ENCODE measurements around the gene ATP2C2.
"Not testable (repeated sequence)": the region's sequence is repeated elsewhere in the genome, so short reads cannot be mapped to it uniquely, and the experiment has no call there.

The ATP2C2 gene

DNA sequence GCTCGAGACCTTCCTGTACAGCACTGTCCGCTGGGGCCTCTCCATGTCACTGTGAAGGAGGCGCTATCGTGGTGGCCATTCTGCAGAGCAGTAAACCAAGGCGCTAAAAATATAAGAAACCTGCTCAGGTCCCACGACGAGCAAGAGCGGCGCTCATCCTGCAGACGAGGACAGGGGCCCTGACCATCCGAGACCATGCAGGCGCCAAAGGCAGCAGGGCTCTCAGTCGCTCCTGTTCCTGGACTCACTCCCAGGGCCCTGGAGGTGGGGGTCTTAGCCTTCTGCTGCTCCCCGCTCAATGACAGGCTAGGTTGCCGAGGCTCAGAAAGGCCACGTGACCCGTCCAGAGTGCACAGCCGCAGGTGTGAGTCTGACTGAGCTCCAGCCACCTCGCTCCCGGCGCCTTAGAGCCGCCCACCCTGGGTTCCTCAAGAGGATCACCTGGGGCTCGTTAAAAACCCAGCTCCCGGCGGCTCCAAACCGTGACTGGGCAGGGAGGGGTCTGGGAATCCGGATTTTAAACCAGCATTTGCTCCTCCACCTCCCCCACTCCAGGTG is 509 bp upstream of the ATP2C2 start:
- DNase-seq, result no peak

- DNase-seq, result no peak
Observed at GRCh38 chr16:84369105-84369504, 767 bp downstream of the ATP2C2 start.

DNA sequence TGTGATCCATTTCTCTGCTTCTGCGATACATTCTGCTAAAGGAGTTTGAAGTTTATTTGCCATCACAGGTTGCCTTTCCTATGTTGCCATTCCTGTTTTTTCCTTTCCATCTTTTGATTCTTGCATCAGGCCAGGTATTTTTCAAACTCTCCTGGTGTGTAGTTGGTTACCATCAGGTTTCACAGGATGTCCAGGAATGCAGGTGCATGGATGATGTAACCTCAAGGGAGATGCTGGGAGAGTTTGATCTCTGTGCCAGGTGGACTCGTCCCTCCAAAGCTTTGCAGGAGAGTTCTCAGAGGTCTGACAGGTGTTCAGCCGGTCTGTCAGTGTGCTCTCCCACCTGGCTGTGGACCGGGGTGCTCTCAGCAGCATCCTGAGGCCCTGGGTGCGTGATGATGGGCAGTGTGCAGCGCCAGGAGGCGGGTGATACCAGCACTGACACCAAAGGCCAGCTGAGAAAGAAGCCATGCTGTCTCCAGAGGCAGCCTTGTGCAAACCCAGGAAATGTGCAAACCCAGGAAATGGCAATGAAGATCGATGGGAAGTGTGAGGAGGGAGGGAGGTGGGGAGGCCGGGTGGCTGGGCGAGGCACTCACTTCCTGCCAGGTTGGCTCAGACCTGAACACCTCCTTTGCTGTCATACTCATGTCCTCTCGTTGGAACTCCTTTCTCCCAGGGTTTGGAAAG is 1.7 kb downstream of the ATP2C2 start:
- no peak for DNase-seq

- DNase-seq, result no peak
Observed at GRCh38 chr16:84370723-84371552, 2.6 kb downstream of the ATP2C2 start.

DNA sequence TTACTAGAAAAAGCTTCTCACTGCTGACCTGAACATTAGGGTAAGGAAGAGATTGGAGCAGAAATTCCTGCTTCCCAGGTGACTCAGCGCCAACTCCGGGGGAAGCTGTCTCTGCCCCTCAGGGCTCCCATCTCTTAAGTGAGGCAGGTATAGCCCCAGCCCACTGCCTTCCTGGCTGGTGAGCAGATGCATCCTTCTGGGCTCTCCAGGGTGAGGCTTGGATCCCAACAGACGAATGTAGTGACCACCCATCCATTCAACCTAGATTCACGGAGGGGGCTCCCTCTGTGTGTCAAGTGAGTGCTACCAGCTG is 3.2 kb downstream of the ATP2C2 start:
- DNase-seq, result no peak

DNA sequence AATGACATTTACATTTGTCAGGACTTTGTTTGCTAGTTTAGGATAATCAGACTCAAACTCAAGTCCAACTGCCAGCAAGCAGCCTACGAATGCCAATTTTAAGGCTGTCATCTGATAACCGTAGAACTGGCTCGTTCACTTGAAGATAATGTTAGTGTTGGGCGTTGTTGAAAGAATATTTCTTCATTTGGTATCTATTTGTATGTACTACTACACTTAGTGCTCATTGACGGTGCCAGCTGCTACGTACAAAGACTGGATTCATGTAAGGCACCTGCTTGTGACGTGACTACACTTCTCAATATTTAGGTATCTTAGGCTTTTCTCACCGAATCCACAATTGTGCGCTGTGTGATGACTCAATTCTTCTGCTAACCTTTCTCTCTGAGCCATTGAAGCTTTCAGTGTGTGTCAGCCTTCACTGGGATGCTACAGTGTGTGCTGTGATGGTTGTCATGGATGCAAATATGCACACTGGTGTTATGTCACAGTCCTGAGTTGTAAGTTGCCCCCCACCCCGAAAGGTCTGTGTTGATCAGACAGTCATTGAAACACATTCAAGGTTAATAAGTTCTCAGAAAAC is 5.7 kb downstream of the ATP2C2 start:
- no peak for DNase-seq

GRCh38 chr16:84378099-84378498 is 9.8 kb downstream of the ATP2C2 start:
- no peak for DNase-seq

- no peak for DNase-seq
Observed at GRCh38 chr16:84378567-84378966, 10.2 kb downstream of the ATP2C2 start.

DNA sequence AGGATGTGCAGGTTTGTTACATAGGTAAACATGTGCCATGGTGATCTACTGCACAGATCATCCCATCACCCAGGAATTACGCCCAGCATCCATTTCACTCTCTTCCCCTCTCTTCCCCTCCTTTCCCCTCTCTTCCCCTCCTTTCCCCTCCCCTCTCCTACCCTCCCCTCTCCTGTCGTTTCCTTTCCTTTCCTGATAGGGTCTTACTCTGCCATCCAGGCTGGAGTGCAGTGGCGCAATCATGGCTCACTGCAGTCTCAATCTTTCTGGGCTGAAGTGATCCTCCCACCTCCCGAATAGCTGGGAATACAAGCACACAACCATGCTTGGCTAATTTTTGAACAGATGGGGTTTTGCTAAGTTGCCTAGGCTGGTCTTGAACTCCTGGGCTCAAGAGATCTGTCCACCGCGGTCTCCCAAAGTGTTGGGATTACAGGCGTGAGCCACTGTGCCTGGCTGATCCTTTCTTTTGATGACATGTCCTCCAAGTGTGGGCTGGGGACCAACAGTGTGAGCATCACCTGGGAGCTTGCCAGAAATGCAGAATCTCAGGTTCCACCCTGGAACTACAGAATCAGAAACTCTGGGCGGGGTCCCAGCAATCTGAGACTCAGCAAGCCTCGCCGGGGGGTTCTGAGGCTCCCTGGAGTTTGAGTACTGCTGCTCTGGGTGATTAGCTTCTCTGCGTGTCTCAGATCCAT is 10.8 kb downstream of the ATP2C2 start:
- no peak for DNase-seq

DNA sequence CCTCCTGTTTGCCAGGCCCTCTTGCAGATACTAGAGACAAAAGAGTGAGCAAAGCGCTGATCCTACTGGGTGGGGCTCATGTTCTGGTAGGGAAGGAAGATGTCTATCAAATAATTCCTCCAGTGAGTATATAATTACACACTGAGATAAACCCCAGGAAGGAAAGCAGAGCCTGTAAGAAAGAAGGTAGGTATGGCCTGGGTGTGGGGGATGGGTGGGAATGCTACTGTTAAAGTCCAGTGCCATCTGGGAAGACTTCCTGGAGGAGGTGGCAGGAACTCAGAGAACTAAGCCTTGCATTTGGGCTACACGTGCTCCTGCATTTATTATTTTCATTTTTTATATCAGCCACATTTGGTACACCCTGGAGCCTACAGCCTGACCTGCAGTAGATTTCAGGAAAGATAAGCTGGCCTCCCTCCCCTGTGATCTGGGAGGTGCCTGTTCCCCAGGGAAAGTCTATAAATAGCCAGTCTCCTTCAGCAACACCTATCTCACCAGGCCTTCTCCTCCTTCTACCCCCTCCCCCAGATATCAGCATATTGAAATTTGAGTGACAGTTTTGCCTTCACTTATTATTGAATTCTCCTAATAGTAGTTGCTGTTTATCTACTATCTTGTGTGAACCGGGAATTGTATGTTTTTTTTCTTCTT is 11.5 kb downstream of the ATP2C2 start:
- DNase-seq, result no peak

DNA sequence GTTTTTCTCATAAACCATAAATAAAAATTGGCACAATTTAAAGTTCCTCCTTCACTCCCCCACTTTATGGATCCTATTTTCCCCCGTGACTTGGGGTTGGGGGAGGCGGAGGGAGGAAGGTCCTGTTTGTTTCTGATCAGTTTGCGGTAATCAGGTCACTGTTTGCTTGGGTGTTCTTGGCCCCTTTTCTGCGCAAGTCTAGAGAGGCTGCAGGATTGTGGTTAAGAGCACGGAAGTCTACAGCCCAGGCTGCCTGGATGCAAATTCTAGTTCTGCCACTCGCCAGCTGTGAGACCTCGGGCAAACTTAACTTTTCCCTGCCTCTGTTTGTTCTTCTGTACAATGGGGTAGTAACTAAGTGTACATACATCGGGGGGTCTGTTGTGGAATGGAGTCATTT is 12.1 kb downstream of the ATP2C2 start:
- DNase-seq, result no peak

GRCh38 chr16:84382396-84382795 is 14.1 kb downstream of the ATP2C2 start:
- no peak for DNase-seq

DNA sequence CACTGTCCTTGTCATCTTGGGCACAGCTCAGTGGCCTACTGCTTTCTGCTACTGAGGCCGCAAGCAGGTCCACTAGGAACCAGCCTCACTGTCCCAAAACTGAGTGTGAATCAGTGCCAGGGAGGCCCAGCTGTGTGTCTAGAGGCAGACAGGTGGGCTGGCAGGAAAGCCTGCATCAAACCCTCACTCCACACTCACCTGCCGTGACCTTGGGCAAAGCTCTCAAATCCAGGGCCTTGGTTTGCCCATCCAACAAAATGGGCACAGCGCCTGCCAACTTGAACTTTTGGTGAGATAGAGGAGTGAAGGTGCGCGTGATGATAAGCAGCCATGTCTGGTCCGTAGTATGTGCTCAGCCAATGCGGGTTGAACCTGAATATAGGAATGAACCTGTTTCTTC is 14.8 kb downstream of the ATP2C2 start:
- DNase-seq, result no peak

DNA sequence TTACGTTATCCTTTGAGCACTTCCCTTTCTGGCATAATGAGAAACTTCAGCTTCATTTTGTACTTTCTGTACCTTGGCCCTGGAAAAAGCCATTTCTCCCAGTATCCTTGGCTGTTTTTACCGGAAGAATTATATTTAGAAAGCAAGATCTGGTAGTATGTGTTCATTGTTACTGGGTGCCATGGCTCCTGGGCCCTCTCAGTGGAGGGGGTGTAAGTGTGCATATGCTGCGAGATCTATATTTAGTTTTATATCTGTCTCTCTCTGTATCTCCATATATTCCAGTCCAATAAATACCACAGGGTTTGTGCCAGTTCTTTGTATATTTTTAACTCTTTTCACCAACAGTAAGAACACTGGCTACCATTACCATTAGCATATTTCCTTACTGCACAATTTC is 17.7 kb downstream of the ATP2C2 start:
- no peak for DNase-seq

DNA sequence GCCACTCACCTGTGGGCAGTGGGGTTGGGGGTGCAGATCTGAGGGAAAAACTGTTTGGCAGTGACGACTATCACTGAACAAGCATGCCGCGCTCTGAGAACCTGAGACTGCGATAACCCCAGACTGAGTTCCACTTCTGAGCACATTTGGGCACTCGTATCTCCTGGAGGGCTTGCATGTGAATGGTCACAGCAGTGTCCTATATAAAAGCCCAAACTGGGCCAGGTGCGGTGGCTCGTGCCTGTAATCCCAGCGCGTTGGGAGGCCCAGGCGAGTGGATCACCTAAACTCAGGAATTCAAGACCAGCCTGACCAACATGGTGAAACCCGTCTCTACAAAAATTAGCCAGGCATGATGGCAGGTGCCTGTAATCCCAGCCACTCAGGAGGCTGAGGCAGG is 18.7 kb downstream of the ATP2C2 start:
- DNase-seq, result no peak

DNA sequence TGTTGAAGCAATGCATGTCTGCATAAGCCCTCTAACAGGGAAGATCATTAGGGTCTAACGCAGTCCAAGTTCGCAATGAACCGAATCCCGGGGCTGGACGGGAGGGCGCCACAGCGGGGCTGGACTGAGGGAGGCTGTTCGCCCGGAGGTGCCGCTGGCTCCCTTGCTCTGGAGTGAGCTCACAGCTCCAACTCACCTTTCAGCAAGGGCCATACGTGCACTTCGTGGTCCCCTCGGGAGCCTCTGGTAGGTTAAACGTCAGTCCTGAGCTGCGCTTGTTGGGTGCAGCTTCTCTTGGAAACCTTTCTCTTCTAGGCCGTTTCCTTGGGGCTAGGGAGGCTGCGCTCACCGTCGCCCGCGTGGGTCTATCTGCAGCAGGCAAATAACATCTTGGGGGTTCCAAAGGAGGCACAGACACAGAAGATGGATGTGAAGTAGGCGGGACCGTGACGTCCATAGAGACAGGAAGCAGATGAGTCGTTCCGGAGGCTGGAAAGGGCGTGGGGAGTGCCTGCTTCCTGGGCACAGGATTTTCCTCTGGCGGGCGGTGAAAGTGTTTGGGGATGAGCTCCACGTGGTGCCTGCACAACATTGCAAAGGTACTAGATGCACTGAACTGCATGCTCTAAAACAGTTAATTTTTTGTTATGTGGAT is 21.9 kb downstream of the ATP2C2 start:
- DNase-seq, result no peak

GRCh38 chr16:84391151-84392030 is 23.1 kb downstream of the ATP2C2 start:
- DNase-seq, result no peak

GRCh38 chr16:84392031-84392360 is 23.7 kb downstream of the ATP2C2 start:
- no peak for DNase-seq

GRCh38 chr16:84396082-84396481 is 27.7 kb downstream of the ATP2C2 start:
- not testable (repeated sequence) for DNase-seq

GRCh38 chr16:84396537-84397008 is 28.2 kb downstream of the ATP2C2 start:
- DNase-seq, result no peak

- no peak for DNase-seq
Observed at GRCh38 chr16:84397090-84397489, 28.8 kb downstream of the ATP2C2 start.

Data from CD4-positive, alpha-beta T cell treated with Interleukin-15 for 1 hour (primary cell).